K562 (cell line): Measurements from ENCODE around the gene ASIC3. TPM values are rescaled to one million over a fixed set of nuclear protein-coding genes. Genes with fewer than 3 reads are reported as not detected.
A peak's percentile ranks its signal among the peaks of the same experiment; 100 is the strongest.

ENCODE experiments used
- AFF4 ChIP-seq: sonication (generic); formaldehyde crosslinking; IDR thresholded peaks from 2 replicates; pipeline ENCODE4 v1.8.0; 2023; ENCODE audit warnings: mild to moderate bottlenecking, missing genetic modification reagents
- CREB3L1 ChIP-seq: fragments of 450-650 bp; IDR thresholded peaks from 2 replicates; pipeline ENCODE4 v1.6.1; 2014; ENCODE audit warnings: low read depth, mild to moderate bottlenecking, moderate library complexity, borderline replicate concordance
- E2F5 ChIP-seq: sonication (generic); formaldehyde crosslinking; IDR thresholded peaks from 2 replicates; pipeline ENCODE4 v1.8.0; 2022; ENCODE audit warnings: mild to moderate bottlenecking, missing genetic modification reagents
- ELF1 ChIP-seq: fragments of 200-800 bp; sonication (Bioruptor generic); IDR thresholded peaks from 2 replicates; pipeline ENCODE4 v1.6.1; 2016; ENCODE audit warnings: missing genetic modification characterization, missing compliant biosample characterization
- GATA2 ChIP-seq: sonication (generic); formaldehyde crosslinking; IDR thresholded peaks from 2 replicates; pipeline ENCODE4 v1.4.0; 2020; ENCODE audit warnings: mild to moderate bottlenecking, missing genetic modification reagents
- NR2F6 ChIP-seq: fragments of 450-650 bp; formaldehyde crosslinking; IDR thresholded peaks from 2 replicates; pipeline ENCODE4 v1.4.0; 2020; ENCODE audit warnings: mild to moderate bottlenecking
- PML ChIP-seq: IDR thresholded peaks from 2 replicates; pipeline ENCODE4 v1.6.1; 2012; ENCODE audit warnings: low read length, inconsistent platforms
- RBM17 ChIP-seq: fragments of 200-400 bp; formaldehyde crosslinking; IDR thresholded peaks from 2 replicates; pipeline ENCODE4 v1.6.1; 2017; ENCODE audit warnings: low read depth, mild to moderate bottlenecking, low read length, borderline replicate concordance
- RBM25 ChIP-seq: fragments of 200-400 bp; formaldehyde crosslinking; IDR thresholded peaks from 2 replicates; pipeline ENCODE4 v1.6.1; 2018; ENCODE audit warnings: low read length, low read depth, moderate library complexity; ENCODE audit not compliant: severe bottlenecking
- RFX7 ChIP-seq: fragments of 250-450 bp; sonication (Bioruptor Pico); IDR thresholded peaks from 2 replicates; pipeline ENCODE4 v1.5.1; 2021; ENCODE audit warnings: mild to moderate bottlenecking
- YY1 ChIP-seq, 3 experiments: IDR thresholded peaks; 2 replicates each; pipeline ENCODE4 v1.6.1; 2011; ENCODE audit warnings: low read length in 2 of 3, mild to moderate bottlenecking in 2 of 3, moderate library complexity in 2 of 3, borderline replicate concordance in 1 of 3, control low read depth in 1 of 3, low read depth in 1 of 3; ENCODE audit not compliant: insufficient read depth in 3 of 3, insufficient replicate concordance in 2 of 3, control insufficient read depth in 1 of 3, insufficient read length in 1 of 3; ENCODE audit errors: extremely low read depth in 1 of 3
- ZBTB11 ChIP-seq, 3 experiments: fragments of 200-800 bp in 1 of 3; fragments of 250-450 bp in 1 of 3; fragments of 450-650 bp in 1 of 3; sonication (Bioruptor Pico) in 1 of 3; sonication (Bioruptor generic) in 1 of 3; formaldehyde crosslinking in 1 of 3; IDR thresholded peaks; 2 replicates each; pipeline versions ENCODE4 v1.6.1 to v1.8.0; 2016 to 2022; ENCODE audit warnings: mild to moderate bottlenecking in 2 of 3, missing genetic modification characterization in 2 of 3, missing compliant biosample characterization in 1 of 3, moderate library complexity in 1 of 3
- ZFX ChIP-seq: sonication (generic); formaldehyde crosslinking; IDR thresholded peaks from 2 replicates; pipeline ENCODE4 v1.8.0; 2022; ENCODE audit warnings: mild to moderate bottlenecking, missing genetic modification reagents, moderate library complexity
- ZNF174 ChIP-seq: fragments of 250-450 bp; sonication (Bioruptor Pico); IDR thresholded peaks from 2 replicates; pipeline ENCODE4 v1.4.0; 2020; ENCODE audit warnings: mild to moderate bottlenecking
- ZNF274 ChIP-seq: IDR thresholded peaks from 2 replicates; pipeline ENCODE4 v1.6.1; 2011; ENCODE audit warnings: low read depth, mild to moderate bottlenecking, low read length, moderate library complexity, borderline replicate concordance
- ZNF57 ChIP-seq: fragments of 450-650 bp; formaldehyde crosslinking; IDR thresholded peaks from 2 replicates; pipeline ENCODE4 v1.4.0; 2020; ENCODE audit warnings: mild to moderate bottlenecking, moderate library complexity
- polyA plus RNA-seq, 8 experiments: library from polyadenylated mRNA; depleted of rRNA in 4 of 8; stranded (reverse) in 5 of 8; unstranded in 3 of 8; fragments of >200 nt; fragmentation: Nextera tagmentation in 2 of 8; fragmentation: Illumina TruSeq in 1 of 8; extraction: Ambion mirVana in 2 of 8; extraction: Trizol in 1 of 8; gene quantifications; 2 replicates each; pipeline versions ENCODE4 v1.2.1 to v1.2.3, GENCODE V29; 2011 to 2014; ENCODE audit warnings: inconsistent platforms in 1 of 8, missing spikeins in 1 of 8
- total RNA-seq, 7 experiments: library from RNA; depleted of rRNA in 6 of 7; stranded (reverse); fragments of >200 nt in 6 of 7; fragmentation: Illumina TruSeq in 2 of 7; extraction: Trizol in 2 of 7; gene quantifications; 2 replicates each; pipeline versions ENCODE4 v1.2.1 to v1.2.3, GENCODE V29; 2011 to 2021; ENCODE audit warnings: low replicate concordance in 1 of 7

ASIC3 gene
- total and polyA plus RNA-seq, 9 of the 15 experiments (the other 6 are each of a cell fraction or from before 2014, with no cell fraction given), result 0.11 to 5.0 (median 0.87) TPM

GRCh38 chr7:151080522-151081169, 32.3 kb downstream of the ASIC3 start, which contains the start of gene FASTK (continued):
- TF ChIP-seq NR2F6 (CRISPR knock-in tag) (0 out of 2 replicates have a peak, but pooled peaks have one; percentile 81), ZNF174 (CRISPR knock-in tag) (no peak), AFF4 (CRISPR knock-in tag) (peak; percentile 60; the same call in 1 of the 2 replicates), GATA2 (no peak), E2F5 (no peak), RBM25 (no peak), ZFX (CRISPR knock-in tag) (peak; percentile 97), CREB3L1 (peak; percentile 98), RFX7 (CRISPR knock-in tag) (peak; percentile 83; the same call in 1 of the 2 replicates), YY1 (IDR thresholded peaks at IDR 0.05; ENCODE audit: borderline replicate concordance in 1 of 3, control insufficient read depth in 1 of 3, extremely low read depth in 1 of 3, insufficient read depth in 3 of 3, insufficient read length in 1 of 3, insufficient replicate concordance in 2 of 3, low read depth in 1 of 3, low read length in 2 of 3) (peak; percentile 92 to 99 (median 98)), ELF1 (tag) (no peak), RBM17 (no peak), ZNF57 (CRISPR knock-in tag) (0 out of 2 replicates have a peak, but pooled peaks have one; percentile 57), ZBTB11 (CRISPR knock-in tag; IDR thresholded peaks at IDR 0.05) (peak in 1 of 3 experiments; percentile 72; a peak in 2 of 6 replicates), PML (peak; percentile 71; the same call in 1 of the 2 replicates), ZNF274 (peak; percentile 50; the same call in 1 of the 2 replicates)
